Transverse colon (tissue), 4 donors: ENCODE measurements around the gene NXPH1.

Experiments
- CTCF ChIP-seq, 5 experiments: fragments of 200-600 bp in 3 of 5; fragments of 450-650 bp in 2 of 5; sonication (generic) in 3 of 5; IDR thresholded peaks; 1 replicate in 2 of 5; 2 replicates in 3 of 5; pipeline ENCODE4 v1.5.1; 2016 to 2017; ENCODE audit warnings: antibody characterized with exemption in 5 of 5, inconsistent platforms in 3 of 5, mild to moderate bottlenecking in 2 of 5, moderate library complexity in 1 of 5
- POLR2A ChIP-seq: fragments of 450-650 bp; IDR thresholded peaks from one replicate; pipeline ENCODE4 v1.6.1; 2016; ENCODE audit warnings: antibody characterized with exemption, mild to moderate bottlenecking, moderate library complexity
- POLR2AphosphoS5 ChIP-seq, 3 donors: sonication (generic); formaldehyde crosslinking; IDR thresholded peaks; one replicate each; pipeline ENCODE4 v1.6.1; 2016; ENCODE audit warnings: antibody characterized with exemption in 3 of 3

- TF ChIP-seq CTCF (IDR thresholded peaks at IDR 0.05) = no peak
- no peak for TF ChIP-seq POLR2AphosphoS5 (IDR thresholded peaks at IDR 0.05)
- no peak for TF ChIP-seq POLR2A
These were observed 10.4 kb upstream of the NXPH1 start for GRCh38 chr7:8423057-8423456.
